CD4-positive, alpha-beta T cell treated with Interleukin-2 at 100 ng/mL for 4 hours (primary cell): ENCODE measurements around the gene MYO18A.

Experiments used
- DNase-seq: peaks from one replicate; pipeline ENCODE4 v3.0.0-alpha.2; 2020; ENCODE audit warnings: low spot score

The MYO18A gene

DNA sequence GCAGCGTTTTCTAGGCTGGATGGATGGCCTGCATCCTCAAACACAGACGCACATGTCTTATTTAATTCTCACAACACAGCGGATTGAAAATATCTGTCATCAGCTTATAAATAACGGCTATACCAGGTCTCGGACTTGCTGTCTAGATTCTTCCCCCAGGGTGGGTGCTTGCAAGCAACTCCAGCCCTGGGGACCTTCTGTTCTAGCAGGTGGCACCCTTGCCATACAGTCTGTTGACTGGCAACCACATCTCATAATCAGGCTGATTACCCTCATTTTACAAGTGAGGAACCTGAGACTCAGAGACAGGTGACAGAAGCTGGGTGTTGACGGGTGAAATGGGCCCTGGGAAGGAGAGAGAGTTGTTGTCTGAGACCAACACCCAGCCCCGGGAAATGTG lies 158.1 kb downstream of the MYO18A start:
- no peak for DNase-seq

DNA sequence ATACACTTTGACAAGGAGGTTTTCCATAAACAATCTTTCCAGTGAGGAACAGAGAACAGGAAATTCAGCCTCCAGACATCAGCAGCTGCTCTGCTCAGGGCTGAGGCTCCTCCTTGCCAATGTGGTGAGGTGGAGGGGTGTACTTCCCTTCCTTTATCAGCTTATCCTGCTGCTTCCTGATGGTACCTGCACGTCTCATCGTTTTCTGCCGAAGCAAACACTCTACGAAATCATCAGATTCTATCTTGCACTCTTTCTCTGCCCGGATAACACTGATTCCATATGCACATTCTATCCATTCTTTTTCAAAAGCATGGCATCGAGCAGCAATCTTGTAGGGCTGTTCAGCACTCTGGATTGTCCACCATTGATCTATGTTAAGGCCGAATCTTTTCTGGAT lies 159.0 kb downstream of the MYO18A start:
- DNase-seq = no peak
